ENCODE measurements around the gene TNXB. TPM values are rescaled to one million over a fixed set of nuclear protein-coding genes. Genes with fewer than 3 reads are reported as not detected.

The TNXB gene
- 0.42 to 0.92 TPM (median 0.67 TPM) in 5 replicates for total RNA-seq (2022; extraction: Qiagen RNA extraction; ENCODE audit: low read depth)

GRCh38 chr6:32109114-32109764 lies at the start of gene TNXB:
TSS of gene TNXB (minus strand) at chr6:32109338. CDS start at chr6:32098198, 11,140 bp downstream.

GRCh38 chr6:32153564-32154513 lies 44.7 kb upstream of the TNXB start, which contains the start of gene PPT2:
TSS of gene PPT2 (plus strand) at chr6:32154141. CDS start at chr6:32154595, 454 bp downstream.

GRCh38 chr6:32151863-32152768 lies 43.0 kb upstream of the TNXB start, which contains the start of gene PRRT1:
TSS of gene PRRT1 (minus strand) at chr6:32151939. CDS start at chr6:32151827, 112 bp downstream.

GRCh38 chr6:32127717-32128592 lies 18.8 kb upstream of the TNXB start, which contains the start of gene ATF6B:
TSS of gene ATF6B (minus strand) at chr6:32128246. CDS start at chr6:32128207, 39 bp downstream.

GRCh38 chr6:32037598-32038524 lies 71.3 kb downstream of the TNXB start, which contains the start of gene CYP21A2:
TSS of gene CYP21A2 (plus strand) at chr6:32038415. CDS start at chr6:32038423, 8 bp downstream.

GRCh38 chr6:32014547-32014946 lies 94.6 kb downstream of the TNXB start, which contains the start of gene C4B:
TSS of gene C4B (plus strand) at chr6:32014795. CDS start at chr6:32014846, 51 bp downstream.

Other genes starting within 250 kb of the TNXB start
- gene NEU1, start 246.5 kb downstream of the TNXB start, total RNA-seq (2022; extraction: Qiagen RNA extraction; ENCODE audit: low read depth), result 25.3 to 37.2 TPM (median 30.6 TPM) in 5 replicates
- gene SLC44A4, start 230.3 kb downstream of the TNXB start, total RNA-seq (2022; extraction: Qiagen RNA extraction; ENCODE audit: low read depth), result 0.10 to 0.14 TPM (median 0.13 TPM) in 3 of 5 replicates, not detected in the others
- gene EHMT2, start 211.6 kb downstream of the TNXB start, total RNA-seq (2022; extraction: Qiagen RNA extraction; ENCODE audit: low read depth), result 25.6 to 34.6 TPM (median 30.8 TPM) in 5 replicates
- 3.2 to 5.4 TPM (median 4.8 TPM) in 5 replicates for gene ZBTB12, start 207.3 kb downstream of the TNXB start, total RNA-seq (2022; extraction: Qiagen RNA extraction; ENCODE audit: low read depth)
- gene C2, start 181.6 kb downstream of the TNXB start, total RNA-seq (2022; extraction: Qiagen RNA extraction; ENCODE audit: low read depth), result 0.19 to 0.66 TPM (median 0.27 TPM) in 5 replicates
- gene CFB, start 163.2 kb downstream of the TNXB start, total RNA-seq (2022; extraction: Qiagen RNA extraction; ENCODE audit: low read depth), result 1.4 to 3.1 TPM (median 2.1 TPM) in 5 replicates
- gene NELFE, start 150.4 kb downstream of the TNXB start, total RNA-seq (2022; extraction: Qiagen RNA extraction; ENCODE audit: low read depth), result 74.0 to 93.6 TPM (median 77.4 TPM) in 5 replicates
- 22.7 to 25.6 TPM (median 24.7 TPM) in 5 replicates for gene SKIC2, start 150.2 kb downstream of the TNXB start, total RNA-seq (2022; extraction: Qiagen RNA extraction; ENCODE audit: low read depth)
- 9.7 to 13.2 TPM (median 11.9 TPM) in 5 replicates for gene DXO, start 137.2 kb downstream of the TNXB start, total RNA-seq (2022; extraction: Qiagen RNA extraction; ENCODE audit: low read depth)
- 0.48 to 1.3 TPM (median 0.98 TPM) in 5 replicates for gene C4A, start 127.3 kb downstream of the TNXB start, total RNA-seq (2022; extraction: Qiagen RNA extraction; ENCODE audit: low read depth)
- 0.56 to 1.3 TPM (median 0.94 TPM) in 5 replicates for gene C4B, start 94.5 kb downstream of the TNXB start, total RNA-seq (2022; extraction: Qiagen RNA extraction; ENCODE audit: low read depth)
- not detected in 5 replicates for gene CYP21A2, start 70.9 kb downstream of the TNXB start, total RNA-seq (2022; extraction: Qiagen RNA extraction; ENCODE audit: low read depth)
- 26.8 to 36.7 TPM (median 34.5 TPM) in 5 replicates for gene ATF6B, start 18.9 kb upstream of the TNXB start, total RNA-seq (2022; extraction: Qiagen RNA extraction; ENCODE audit: low read depth)
- gene FKBPL, start 20.9 kb upstream of the TNXB start, total RNA-seq (2022; extraction: Qiagen RNA extraction; ENCODE audit: low read depth), result 7.0 to 9.3 TPM (median 8.2 TPM) in 5 replicates
- gene PRRT1, start 42.6 kb upstream of the TNXB start, total RNA-seq (2022; extraction: Qiagen RNA extraction; ENCODE audit: low read depth), result 0.45 to 0.98 TPM (median 0.65 TPM) in 5 replicates
- gene PPT2, start 44.8 kb upstream of the TNXB start, total RNA-seq (2022; extraction: Qiagen RNA extraction; ENCODE audit: low read depth), result 8.1 to 10.0 TPM (median 9.0 TPM) in 5 replicates
- gene EGFL8, start 55.3 kb upstream of the TNXB start, total RNA-seq (2022; extraction: Qiagen RNA extraction; ENCODE audit: low read depth), result 1.1 to 2.4 TPM (median 1.3 TPM) in 5 replicates
- 32.1 to 40.9 TPM (median 40.2 TPM) in 5 replicates for gene AGPAT1, start 66.7 kb upstream of the TNXB start, total RNA-seq (2022; extraction: Qiagen RNA extraction; ENCODE audit: low read depth)
- 33.1 to 47.7 TPM (median 45.2 TPM) in 5 replicates for gene RNF5, start 69.1 kb upstream of the TNXB start, total RNA-seq (2022; extraction: Qiagen RNA extraction; ENCODE audit: low read depth)
- gene AGER, start 74.9 kb upstream of the TNXB start, total RNA-seq (2022; extraction: Qiagen RNA extraction; ENCODE audit: low read depth), result 1.2 to 2.3 TPM (median 1.7 TPM) in 5 replicates
- gene PBX2, start 80.9 kb upstream of the TNXB start, total RNA-seq (2022; extraction: Qiagen RNA extraction; ENCODE audit: low read depth), result 15.2 to 21.6 TPM (median 17.8 TPM) in 5 replicates
- 0.31 to 0.67 TPM (median 0.50 TPM) in 5 replicates for gene GPSM3, start 83.3 kb upstream of the TNXB start, total RNA-seq (2022; extraction: Qiagen RNA extraction; ENCODE audit: low read depth)
- 0.48 to 0.83 TPM (median 0.61 TPM) in 5 replicates for gene NOTCH4, start 114.7 kb upstream of the TNXB start, total RNA-seq (2022; extraction: Qiagen RNA extraction; ENCODE audit: low read depth)